Parathyroid adenoma (tissue), 2 donors: ENCODE results near the gene LRRC71.

Source experiments
- H2AFZ ChIP-seq: fragments of 300-600 bp; sonication (generic); one replicate; pipeline ENCODE4 v1.7.0; 2017; ENCODE audit warnings: antibody characterized with exemption, mild to moderate bottlenecking
- H3K27ac ChIP-seq: fragments of 300-600 bp; sonication (generic); one replicate; pipeline ENCODE4 v1.7.0; 2017
- H3K27me3 ChIP-seq: fragments of 300-600 bp; sonication (generic); one replicate; pipeline ENCODE4 v1.7.0; 2017; ENCODE audit warnings: low read length; ENCODE audit not compliant: control insufficient read depth, insufficient read depth
- H3K36me3 ChIP-seq: fragments of 300-600 bp; sonication (generic); one replicate; pipeline ENCODE4 v1.7.0; 2017; ENCODE audit warnings: low read length; ENCODE audit not compliant: control insufficient read depth, insufficient read depth
- H3K4me1 ChIP-seq: fragments of 300-600 bp; sonication (generic); one replicate; pipeline ENCODE4 v1.7.0; 2017; ENCODE audit warnings: control low read depth
- H3K4me2 ChIP-seq: fragments of 300-600 bp; sonication (generic); one replicate; pipeline ENCODE4 v1.7.0; 2017; ENCODE audit warnings: low read length
- H3K4me3 ChIP-seq: fragments of 300-600 bp; sonication (generic); one replicate; pipeline ENCODE4 v1.7.0; 2017; ENCODE audit warnings: low read depth, low read length
- H3K79me2 ChIP-seq: fragments of 300-600 bp; sonication (generic); one replicate; pipeline ENCODE4 v1.7.0; 2017; ENCODE audit warnings: control low read depth
- H3K9ac ChIP-seq: fragments of 300-600 bp; sonication (generic); one replicate; pipeline ENCODE4 v1.7.0; 2017; ENCODE audit warnings: mild to moderate bottlenecking
- H3K9me3 ChIP-seq: fragments of 300-600 bp; sonication (generic); one replicate; pipeline ENCODE4 v1.7.0; 2017; ENCODE audit warnings: low read length; ENCODE audit not compliant: control insufficient read depth
- CTCF ChIP-seq: fragments of 300-600 bp; sonication (generic); IDR thresholded peaks from one replicate; pipeline ENCODE4 v1.7.0; 2017; ENCODE audit warnings: antibody characterized with exemption, mild to moderate bottlenecking
- donor health status: primary hyperparathyroidism.

Gene LRRC71

GRCh38 chr1:156912310-156912709 lies 8.1 kb upstream of the LRRC71 start:
- H3K27me3 ChIP-seq = no peaks in the 10 kb centered on the region
- no peak overlapping the region for H3K9ac ChIP-seq
- H3K36me3 ChIP-seq = no peaks in the 10 kb centered on the region
- no peak overlapping the region for H2AFZ ChIP-seq
- H3K4me3 ChIP-seq = no peak overlapping the region
- H3K9me3 ChIP-seq = no peaks in the 10 kb centered on the region
- TF ChIP-seq CTCF = no peak
- no peak overlapping the region for H3K27ac ChIP-seq
- no peak overlapping the region for H3K4me2 ChIP-seq
- no peaks in the 10 kb centered on the region for H3K79me2 ChIP-seq
- no peaks in the 10 kb centered on the region for H3K4me1 ChIP-seq

GRCh38 chr1:156912861-156913808 lies 7.3 kb upstream of the LRRC71 start:
- TF ChIP-seq CTCF = no peak
- Histone ChIP-seq H2AFZ (no peak overlapping the region), H3K27ac (no peak overlapping the region), H3K4me2 (no peak overlapping the region), H3K36me3 (no peaks in the 10 kb centered on the region), H3K4me1 (no peaks in the 10 kb centered on the region), H3K9ac (no peak overlapping the region), H3K9me3 (no peaks in the 10 kb centered on the region), H3K79me2 (no peaks in the 10 kb centered on the region), H3K4me3 (no peak overlapping the region), H3K27me3 (no peaks in the 10 kb centered on the region)

GRCh38 chr1:156913809-156914387 lies 6.5 kb upstream of the LRRC71 start:
- Histone ChIP-seq H3K4me1 (no peaks in the 10 kb centered on the region), H3K36me3 (no peaks in the 10 kb centered on the region), H3K4me2 (no peak overlapping the region), H3K27me3 (no peaks in the 10 kb centered on the region), H3K9me3 (no peaks in the 10 kb centered on the region), H3K79me2 (no peaks in the 10 kb centered on the region), H3K27ac (no peak overlapping the region), H3K4me3 (no peak overlapping the region), H2AFZ (no peak overlapping the region), H3K9ac (no peak overlapping the region)
- no peak for TF ChIP-seq CTCF

GRCh38 chr1:156914440-156914856 lies 6.0 kb upstream of the LRRC71 start:
- Histone ChIP-seq H3K9ac (no peak overlapping the region), H3K4me3 (no peak overlapping the region), H3K4me1 (no peaks in the 10 kb centered on the region), H3K27me3 (no peaks in the 10 kb centered on the region), H3K79me2 (no peaks in the 10 kb centered on the region), H3K27ac (no peak overlapping the region), H3K9me3 (no peaks in the 10 kb centered on the region), H3K4me2 (no peak overlapping the region), H2AFZ (no peak overlapping the region), H3K36me3 (no peaks in the 10 kb centered on the region)
- TF ChIP-seq CTCF = no peak
